ENCODE results near the gene DAND5.

GRCh38 chr19:12987190-12987589, 17.8 kb downstream of the DAND5 start:
- no peak for TF ChIP-seq POLR2AphosphoS5 (IDR thresholded peaks at IDR 0.05)
- TF ChIP-seq CTCF (IDR thresholded peaks at IDR 0.05 in 8 of 11, conservative IDR thresholded peaks at IDR 0.05 in 3 of 11) = no peak

Data from spleen (tissue), 7 donors.